GM21367 (cell line): ENCODE results near the gene ORMDL3.
"Not testable (repeated sequence)": the region's sequence is repeated elsewhere in the genome, so short reads cannot be mapped to it uniquely, and the experiment has no call there.

ENCODE experiments used
- ATAC-seq: cut with Tn5 transposase; IDR thresholded peaks from one replicate; pipeline ENCODE4 v1.9.1; 2021; ENCODE audit not compliant: unreplicated experiment

The ORMDL3 gene

DNA sequence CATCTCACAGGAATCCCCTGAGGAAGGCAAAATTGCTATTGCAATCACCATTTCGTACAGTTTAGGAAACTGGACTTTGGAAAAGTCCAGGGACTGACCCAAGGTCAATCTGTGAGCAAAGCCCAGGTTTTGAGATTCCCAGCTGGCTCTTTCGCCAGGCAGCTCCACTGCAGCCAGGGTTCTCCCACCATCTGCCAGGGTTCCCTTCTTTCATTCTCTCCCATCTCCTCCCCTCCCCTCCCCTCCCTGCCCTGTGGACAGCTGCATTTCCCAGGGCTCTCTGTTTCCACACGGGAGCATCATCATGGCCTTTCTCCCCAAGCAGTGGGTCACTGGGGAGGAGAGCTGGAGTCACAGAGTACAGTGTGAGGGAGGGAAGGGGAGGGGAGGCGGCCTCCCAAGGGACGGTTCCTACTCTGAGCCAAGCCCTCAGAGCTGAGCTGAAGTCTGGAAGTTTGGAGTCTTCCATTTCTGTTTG is 23.5 kb upstream of the ORMDL3 start:
- ATAC-seq: no peak

DNA sequence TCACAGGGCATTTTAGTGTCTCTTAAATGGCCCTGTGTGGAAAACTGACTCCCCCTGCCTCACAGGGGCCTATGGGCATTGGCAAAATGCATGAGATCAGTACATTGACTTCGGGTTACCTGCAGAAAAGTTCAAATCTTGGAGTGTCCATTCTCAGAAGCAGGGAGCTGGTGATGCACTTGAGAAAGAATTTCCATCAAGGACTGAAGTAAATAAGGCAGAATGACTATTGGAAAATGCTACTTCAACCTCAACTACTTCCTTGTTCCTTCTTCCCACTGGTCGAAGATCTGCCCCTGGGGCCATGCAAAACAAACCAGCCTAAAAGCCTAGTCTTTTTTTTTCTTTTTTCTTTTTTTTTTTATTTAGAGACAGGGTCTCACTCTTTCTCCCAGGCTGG is 21.6 kb upstream of the ORMDL3 start:
- ATAC-seq: no peak

DNA sequence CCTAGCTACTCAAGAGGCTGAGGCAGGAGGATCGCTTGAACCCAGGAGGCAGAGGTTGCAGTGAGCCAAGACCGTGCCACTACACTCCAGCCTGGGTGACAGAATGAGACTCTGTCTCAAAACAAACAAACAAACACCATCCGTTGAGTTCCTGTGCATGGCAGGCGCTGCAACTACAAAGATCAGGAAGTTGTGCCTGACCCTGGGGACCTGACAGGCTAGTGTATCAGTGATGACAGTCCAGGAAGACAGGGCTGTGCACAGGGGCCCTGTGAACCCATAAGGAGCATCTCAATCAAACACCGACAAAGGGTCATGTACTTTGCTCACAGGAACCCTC is 21.1 kb upstream of the ORMDL3 start:
- ATAC-seq: not testable (repeated sequence)

DNA sequence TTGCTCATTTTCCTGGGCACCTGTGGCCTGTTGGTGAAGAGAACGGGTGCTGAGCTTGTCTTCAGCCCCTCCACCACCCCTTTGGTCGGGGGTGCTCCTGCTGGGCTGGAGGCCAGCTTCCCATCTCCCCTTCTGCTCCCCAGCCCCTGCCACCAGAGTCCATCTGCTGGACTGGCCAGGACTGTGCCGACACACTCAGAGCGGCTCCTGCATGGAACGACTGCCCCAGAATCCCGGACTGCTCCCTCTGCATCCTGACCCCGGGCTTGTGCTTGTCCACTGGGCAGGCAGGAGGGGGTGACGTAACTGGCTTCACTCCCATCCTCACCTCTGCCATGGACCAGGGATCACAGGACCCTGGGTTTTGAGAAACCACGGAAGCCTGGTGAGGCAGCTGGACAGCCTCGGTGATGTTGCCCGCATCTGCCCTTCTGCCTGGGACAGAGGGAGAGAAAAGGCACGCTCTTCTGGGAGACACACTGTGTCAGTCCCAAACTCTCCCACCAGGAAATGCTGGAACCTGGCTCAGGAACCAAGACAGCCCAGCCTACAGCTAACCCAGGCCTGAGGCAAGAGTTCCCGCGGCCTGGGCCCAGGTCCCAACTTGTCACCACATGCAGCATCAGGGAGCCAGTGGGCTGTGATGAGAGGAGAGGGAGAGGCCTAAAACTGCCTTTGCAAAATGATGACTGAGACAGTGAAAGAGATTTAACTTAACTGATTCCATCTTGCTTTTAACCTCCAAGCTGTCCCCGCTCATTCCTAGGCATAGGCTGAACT is 19.3 kb upstream of the ORMDL3 start:
- ATAC-seq: no peak

DNA sequence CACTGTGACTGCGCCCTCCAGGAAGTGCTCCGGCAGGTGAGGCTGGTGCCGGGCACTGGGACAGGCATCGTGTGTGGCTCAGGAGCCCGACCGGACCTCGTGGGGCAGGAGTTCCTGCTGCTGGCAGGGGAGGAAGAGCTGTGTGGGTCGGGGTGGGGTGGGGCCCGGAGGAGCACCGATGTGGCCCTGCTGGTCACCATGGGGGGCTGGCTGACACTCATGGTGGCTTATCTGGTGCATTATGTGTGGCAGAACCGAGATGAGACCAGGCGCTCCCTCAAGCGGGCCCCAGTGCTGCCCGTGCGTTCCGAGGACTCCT is 17.0 kb upstream of the ORMDL3 start:
- ATAC-seq: no peak

DNA sequence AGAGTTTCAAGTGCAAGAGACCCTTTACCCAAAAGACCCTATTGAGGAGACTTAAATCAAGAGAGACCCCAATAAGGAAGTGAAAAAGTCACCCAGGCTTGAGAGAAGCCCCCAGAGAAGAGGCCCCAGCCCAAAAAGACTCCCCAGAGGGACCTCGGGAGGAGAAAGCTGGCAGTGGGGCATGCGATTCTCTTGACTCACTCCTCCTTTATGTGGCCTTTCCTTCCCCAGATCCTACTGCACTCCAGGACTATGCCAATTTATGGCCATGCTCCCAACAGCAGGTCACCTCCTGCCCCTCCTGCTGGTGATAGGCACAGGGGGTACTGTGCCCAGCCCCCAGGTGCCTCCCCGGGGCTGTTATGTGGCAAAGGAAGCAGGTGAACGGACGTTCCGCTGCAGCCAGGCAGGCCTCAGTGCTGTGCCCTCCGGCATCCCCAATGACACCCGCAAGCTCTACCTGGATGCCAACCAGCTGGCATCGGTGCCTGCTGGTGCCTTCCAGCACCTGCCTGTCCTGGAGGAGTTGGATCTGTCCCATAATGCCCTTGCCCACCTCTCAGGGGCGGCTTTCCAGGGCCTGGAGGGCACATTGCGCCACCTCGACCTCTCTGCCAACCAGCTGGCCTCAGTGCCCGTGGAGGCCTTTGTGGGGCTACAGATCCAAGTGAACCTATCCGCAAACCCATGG is 16.4 kb upstream of the ORMDL3 start:
- ATAC-seq: no peak

DNA sequence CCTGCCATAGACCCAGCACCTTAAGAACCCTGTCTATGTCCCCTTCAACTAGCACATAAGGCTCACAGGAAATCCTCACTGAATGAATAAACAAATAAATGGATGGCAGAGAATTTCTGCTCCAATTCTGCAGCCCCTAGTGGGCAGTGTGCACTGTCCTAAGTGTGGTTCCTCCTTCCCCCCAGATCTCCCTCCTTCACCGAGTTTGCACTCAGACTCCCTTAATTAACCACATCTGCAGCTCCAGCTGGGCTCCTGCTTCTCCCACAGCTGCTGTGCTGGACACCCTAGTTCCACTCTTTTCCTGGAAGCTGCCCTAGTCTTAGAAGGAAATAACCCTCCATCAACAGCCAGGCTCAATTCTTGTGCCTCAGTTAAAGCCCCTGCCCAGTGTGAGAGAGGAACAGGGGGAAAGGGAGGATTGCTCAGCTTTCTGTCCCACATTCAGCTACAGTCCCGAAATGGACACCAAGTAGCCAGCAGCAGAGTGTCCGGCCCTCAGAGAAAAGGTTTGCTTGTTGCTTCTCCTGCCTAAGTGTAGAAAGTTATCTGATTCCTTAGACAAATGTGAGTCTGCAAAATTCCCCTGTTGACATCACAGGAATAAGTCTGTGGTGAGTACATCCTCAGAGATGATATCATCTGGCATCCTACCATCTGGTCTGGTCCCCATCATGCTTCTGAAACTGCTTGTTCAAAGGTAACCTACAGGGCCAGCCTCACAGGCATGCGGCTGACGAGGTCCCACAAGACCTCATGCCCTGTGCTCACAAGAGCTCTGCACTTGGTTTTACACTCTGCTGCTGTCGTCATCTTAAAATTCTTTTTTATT is 12.4 kb upstream of the ORMDL3 start:
- no peak for ATAC-seq

DNA sequence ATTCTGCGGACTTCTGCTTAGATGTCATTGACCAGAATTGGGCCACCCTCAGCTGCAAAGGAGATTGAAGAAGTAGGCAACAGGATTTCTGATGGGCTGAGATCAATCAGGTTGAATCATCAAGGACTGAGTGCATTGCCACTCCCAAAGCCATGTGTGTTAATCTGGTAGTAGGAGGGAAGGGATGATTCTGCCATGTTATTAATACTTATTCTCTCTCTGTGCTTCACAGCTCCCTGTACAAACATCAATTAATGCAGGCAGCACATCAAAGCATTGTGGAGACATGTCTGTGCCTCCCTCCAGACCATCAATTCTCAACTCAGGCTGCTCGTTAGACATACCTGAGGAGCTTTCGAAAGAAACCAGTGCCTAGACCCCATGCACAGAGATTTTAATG is 11.7 kb upstream of the ORMDL3 start:
- ATAC-seq: no peak

DNA sequence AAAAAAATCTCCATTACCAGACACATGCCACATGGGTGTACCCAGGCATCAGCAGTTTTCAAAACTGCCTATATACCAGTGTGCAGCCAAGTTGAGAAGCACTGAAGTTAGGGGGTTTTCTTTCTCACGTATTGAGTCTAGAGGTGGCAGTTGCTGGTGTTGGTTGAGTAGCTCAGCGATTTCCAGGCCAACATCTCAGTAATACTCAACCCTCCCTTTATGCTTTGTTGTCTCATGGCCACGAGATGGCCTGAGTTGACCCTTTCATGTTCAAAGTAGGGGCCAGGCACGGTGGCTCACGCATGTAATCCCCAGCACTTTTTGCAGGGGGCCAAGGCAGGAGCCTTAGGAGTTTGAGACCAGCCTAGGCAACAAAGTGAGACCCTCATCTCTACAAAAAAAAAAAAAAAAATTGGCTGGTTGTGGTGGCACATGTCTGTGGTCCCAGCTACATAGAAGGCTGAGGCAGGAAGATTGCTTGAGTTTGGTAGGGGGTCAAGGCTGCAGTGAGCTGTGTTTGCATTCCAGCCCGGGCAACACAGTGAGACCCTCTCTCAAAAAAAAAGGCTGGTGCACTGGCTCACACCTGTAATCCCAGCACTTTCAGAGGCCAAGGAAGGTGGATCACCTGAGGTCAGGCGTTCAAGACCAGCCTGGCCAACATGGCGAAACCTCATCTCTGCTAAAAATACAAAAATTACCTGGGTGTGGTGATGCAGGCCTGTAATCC is 10.9 kb upstream of the ORMDL3 start:
- ATAC-seq: no peak

DNA sequence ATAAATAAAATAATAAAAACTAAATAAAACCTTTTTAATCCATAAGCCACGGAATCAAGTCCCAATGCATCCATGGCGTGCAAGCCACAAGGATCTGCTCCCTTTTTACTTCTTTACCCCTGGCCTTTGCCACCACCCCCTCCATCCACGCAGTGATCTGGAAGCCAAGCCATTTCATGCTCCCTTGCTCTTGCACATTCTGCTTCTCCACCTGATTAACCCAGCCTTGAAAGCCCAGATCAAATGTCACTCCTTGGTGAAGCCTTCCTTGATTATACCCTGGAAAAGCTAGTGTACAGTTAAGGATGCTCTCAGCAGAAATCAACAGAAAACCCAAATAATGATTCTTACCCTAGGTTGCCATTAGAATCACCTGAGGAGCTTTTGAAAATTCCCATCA is 10.0 kb upstream of the ORMDL3 start:
- no peak for ATAC-seq

DNA sequence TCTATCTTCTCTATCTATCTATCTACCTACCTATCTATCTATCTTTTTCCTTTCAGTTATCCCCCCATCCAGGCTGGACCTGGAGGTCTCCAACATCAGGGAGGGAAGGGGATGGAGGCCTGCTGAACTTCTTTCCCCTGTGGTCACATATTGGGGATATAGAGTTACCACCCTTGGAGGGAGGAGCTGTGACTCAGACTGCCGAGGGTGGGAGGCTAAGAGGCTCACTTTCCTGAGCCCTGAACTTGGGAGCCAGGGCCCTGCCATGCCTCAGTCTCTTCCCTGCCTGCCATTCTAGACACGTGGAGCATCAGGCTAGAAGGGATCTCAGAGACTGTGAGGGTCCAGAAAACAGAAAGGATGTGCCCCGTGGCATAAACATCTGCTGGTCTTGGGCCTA is 8.5 kb upstream of the ORMDL3 start:
- no peak for ATAC-seq

DNA sequence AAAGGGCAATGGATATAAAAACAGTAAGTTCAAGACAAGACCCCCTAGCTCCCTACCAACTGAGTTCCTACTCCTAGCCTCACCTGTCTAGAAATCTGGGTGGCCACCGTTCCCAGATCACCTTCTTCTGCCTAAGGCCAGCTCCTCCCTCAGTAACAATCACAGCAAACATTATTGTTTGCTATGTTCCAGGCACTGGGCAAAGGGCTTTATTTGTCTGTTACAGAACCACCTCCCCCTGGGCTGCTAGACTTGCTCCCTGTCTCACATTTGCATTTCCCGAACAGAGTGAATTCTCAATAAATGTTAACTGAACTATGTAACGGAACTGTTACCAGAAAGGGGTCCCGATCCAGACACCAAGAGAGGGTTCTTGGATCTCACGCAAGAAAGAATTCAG is 6.9 kb upstream of the ORMDL3 start:
- ATAC-seq: no peak

DNA sequence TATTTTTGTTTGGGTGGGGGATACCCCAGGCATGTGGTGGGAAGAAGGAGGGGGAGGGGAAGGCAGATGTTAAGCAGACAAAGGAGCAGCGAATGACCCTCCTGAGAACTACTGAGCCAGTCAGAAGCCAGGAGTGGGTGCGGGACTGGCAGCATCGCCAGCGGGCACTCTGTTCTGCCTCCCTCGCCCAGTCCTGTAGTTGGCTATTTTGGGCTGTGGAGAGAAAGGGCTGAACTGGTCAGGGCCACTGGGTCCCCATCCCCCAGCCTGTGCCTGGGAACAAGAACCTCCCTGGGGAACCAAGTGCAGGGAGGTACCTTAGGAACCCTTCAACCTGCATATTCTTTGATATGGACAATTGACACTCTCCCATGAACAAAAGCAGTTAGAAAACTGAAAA is 6.5 kb upstream of the ORMDL3 start:
- ATAC-seq: no peak

DNA sequence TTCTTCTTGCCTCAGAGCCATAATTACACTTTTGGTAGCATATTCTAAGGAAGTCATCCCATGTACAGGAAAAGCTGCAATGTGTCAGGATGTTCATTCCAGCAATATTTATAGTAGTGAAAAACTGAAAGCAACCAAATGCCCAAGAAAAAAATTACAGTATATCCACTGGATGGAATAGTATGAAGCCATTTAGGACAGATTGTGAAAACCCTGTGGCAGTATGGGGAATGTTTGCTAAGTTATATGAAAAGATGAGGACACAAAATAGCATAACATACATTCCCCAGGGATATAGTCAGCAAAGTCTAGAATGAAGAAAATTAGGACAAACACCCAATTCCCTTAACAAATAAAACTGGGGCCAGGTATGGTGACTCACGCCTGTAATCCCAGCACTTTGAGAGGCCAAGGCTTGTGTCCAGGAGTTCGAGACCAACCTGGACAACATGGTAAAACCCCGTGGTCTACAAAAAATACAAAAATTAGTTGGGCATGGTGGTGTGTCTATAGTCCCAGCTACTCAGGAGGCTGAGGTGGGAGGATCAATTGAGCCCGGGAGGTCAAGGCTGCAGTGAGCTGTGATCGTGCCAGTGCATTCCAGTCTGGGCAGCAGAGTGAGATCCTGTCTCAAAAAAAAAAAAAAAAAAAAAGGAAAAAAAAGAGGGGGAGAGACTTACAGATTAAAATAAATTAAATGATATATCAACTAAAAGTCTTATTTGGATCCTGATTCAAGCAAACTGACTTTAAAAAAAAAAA is 2.4 kb upstream of the ORMDL3 start:
- no peak for ATAC-seq

DNA sequence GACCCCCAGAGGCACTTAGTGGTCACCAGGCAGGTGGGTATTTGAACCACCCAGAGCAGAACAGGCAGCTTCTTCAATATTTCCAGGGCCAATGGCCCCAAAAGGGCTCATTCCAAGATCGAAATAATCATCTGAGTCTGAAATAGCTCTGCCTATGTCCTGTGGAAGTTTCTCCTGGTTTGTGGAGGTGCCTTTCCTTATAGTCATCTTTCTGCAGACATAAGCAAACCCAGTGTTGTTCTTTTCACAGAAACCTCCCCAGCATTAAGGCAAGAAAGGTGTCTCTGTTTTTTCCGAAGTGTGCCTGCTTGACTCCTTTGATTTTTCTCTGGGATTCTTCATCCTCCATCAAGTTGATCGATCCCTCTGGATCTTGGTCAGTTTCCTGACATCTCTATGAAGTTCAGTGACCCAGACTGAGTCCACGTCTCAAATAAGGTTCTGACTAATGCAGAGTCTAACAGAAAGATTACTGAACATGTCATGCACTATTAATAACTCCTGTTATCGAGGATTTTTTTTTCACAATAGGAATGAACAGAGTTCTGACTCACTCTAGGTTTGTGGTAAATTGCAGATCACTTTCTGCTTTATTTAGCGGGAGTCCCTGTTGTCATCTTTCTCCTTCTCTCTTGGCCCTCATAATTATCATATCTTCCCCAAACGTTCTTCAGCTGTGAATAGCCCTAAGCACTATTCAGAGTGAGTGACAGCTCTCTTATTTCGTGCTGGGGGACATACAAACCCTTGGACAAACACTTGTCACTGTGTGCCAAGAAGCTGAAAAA is 1.7 kb upstream of the ORMDL3 start:
- ATAC-seq: no peak

DNA sequence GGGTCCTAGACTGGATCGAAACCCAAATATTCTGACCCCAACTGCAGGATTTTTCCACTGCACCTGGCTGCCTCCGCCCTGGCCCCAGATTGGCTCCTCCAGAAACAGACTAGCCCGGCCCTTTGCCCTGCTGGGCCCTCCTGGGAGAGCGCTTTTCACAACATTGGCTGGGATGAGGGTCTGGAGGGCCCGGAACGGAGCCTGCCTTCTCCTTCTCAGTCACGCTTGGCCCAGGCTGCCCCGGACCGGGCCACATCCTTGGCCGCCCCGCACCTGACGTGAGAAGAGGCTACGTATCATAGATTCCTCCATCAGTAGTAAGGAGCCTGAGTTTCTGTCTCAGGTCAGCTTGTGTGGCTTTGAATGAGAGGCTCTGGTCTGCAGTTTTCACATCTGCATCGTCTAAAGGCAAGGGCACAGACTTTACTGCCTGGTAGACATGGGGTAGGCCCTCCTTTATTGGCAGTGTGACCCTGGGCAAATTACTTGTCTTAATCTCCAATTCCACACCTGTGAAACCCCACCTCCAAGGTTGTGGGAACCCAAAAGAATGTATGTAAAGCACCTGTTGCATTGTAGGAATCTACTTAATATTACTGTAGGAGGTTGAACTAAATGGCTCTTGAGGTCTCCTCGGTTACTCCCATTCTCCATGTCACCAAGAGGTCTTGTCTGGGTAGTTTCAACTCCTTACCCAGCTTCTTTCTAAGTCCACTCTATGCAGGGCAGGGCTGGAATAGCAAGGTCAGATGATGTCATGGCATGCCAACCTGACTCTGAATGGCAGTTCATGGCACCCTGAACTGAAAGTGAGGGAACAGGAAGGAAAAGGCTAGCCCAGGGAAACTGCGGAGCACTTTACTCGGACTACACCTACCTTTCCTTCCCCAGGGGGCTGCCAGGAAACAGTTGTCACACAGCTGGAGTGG is 792 bp upstream of the ORMDL3 start:
- ATAC-seq: no peak

DNA sequence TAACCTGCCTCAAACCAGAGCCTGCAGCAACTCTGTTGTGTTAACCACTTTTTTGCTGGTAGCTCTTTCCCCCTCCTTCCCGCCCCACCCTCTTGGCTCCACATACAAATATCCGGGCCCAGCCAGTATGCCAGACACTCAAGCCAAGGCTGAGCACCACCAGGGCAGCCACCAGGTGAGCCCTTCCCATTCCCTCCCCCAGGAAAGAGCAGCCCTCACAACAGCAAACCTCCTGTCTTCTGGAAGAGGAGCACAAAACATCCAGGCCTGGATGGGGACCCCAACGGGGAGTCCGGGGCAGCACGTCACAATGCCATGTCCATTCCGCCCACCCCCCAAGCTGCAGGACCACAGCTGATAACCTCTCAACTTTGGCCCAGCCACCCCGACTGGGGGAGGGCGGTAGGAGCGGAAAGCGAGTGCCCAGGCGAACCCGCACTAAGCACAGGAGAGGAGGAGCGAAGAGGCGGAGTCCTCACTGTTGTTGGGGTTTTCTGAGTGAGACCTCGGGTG is 757 bp downstream of the ORMDL3 start:
- ATAC-seq: no peak

DNA sequence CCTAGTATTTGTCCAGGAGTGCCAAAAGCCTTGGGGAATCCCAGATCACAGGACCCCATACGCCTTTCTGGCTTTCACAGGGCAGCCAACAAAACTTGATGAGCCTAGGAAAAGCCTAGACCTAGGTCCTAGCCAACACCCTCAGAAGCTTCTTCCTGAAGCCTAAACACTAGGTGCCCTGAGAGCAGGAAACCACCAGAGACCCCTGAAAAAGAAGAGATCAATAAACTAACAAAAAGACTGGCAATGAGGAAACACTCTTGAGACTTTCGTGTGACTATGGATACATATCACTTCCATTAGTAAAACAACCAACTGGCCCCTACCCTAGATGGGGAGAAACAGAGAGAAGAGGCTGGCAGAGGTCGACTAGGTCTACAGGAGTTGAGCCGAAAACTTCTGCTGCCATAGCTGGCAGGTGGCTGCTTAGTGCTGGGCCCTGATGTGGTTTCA is 1.2 kb downstream of the ORMDL3 start:
- ATAC-seq: no peak
